HCT116 (cell line): ENCODE data around the gene TRIM24. TPM values are rescaled to one million over a fixed set of nuclear protein-coding genes. Genes with fewer than 3 reads are reported as not detected.

Experiments used
- ATAC-seq: fragments of 200-7000 bp; cut with Tn5 transposase; 2 replicates; pipeline ENCODE4 v1.9.1; 2020; ENCODE audit warnings: mild to moderate bottlenecking, moderate library complexity
- BruUV-seq: library from RNA; stranded (reverse); fragments of 400-500 nt; replicated peaks from 2 replicates; lab custom pipeline; 2021; lab: Mats Ljungman, UMichigan
- CTCF ChIA-PET: fragments of 300-600 bp; sonication (Branson Sonifier 250); formaldehyde crosslinking; loops from one replicate; lab custom pipeline; 2021; ENCODE audit warnings: antibody characterized with exemption; lab: Charles Lee
- POLR2A ChIA-PET: fragments of 300-600, 350-600 bp; sonication (Branson Sonifier 250); formaldehyde crosslinking; loops from one replicate; lab custom pipeline; 2021; ENCODE audit warnings: antibody characterized with exemption; lab: Charles Lee
- RAD21 ChIA-PET, 2 experiments: fragments of 300-600 bp; sonication (Branson Sonifier 250); formaldehyde crosslinking; loops; one replicate each; lab custom pipeline; 2023; ENCODE audit warnings: low total read pairs in 2 of 2; ENCODE audit not compliant: uncharacterized antibody in 2 of 2, unreplicated experiment in 2 of 2, low non-redundant PET in 1 of 2; lab: Charles Lee
- DNase-seq: peaks from one replicate; pipeline ENCODE4 v3.0.0-alpha.2; 2010; ENCODE audit warnings: low read depth, low spot score
- H2AFZ ChIP-seq: fragments of 200-600 bp; shearing (Covaris generic), sonication (generic); 2 replicates; pipeline ENCODE4 v1.6.1; 2017; ENCODE audit warnings: low read depth, mixed run types, mixed read lengths, antibody characterized with exemption, low read length; ENCODE audit not compliant: poor library complexity, severe bottlenecking
- H3K27ac ChIP-seq: 2 replicates; pipeline ENCODE4 v1.5.1; 2012; ENCODE audit warnings: low read depth, low read length
- H3K27me3 ChIP-seq: fragments of 200-600 bp; sonication (generic); 2 replicates; pipeline ENCODE4 v1.6.1; 2016; ENCODE audit warnings: mixed run types, low read length, mixed read lengths; ENCODE audit not compliant: insufficient read depth
- H3K36me3 ChIP-seq, 2 experiments: fragments of 200-500 bp in 1 of 2; fragments of 200-600 bp in 1 of 2; sonication (Bioruptor generic) in 1 of 2; sonication (generic) in 1 of 2; 2 replicates each; pipeline versions ENCODE4 v1.5.1 to v1.6.1; 2014 to 2016; ENCODE audit warnings: low read length in 2 of 2, inconsistent platforms in 1 of 2, mixed read lengths in 1 of 2, mixed run types in 1 of 2; ENCODE audit not compliant: insufficient read depth in 2 of 2, control insufficient read depth in 1 of 2
- H3K4me1 ChIP-seq, 2 experiments: fragments of 200-600 bp in 1 of 2; sonication (generic) in 1 of 2; 2 replicates each; pipeline versions ENCODE4 v1.5.1 to v1.6.1; 2012 to 2017; ENCODE audit warnings: low read length in 2 of 2, inconsistent platforms in 1 of 2, mild to moderate bottlenecking in 1 of 2, mixed read lengths in 1 of 2, mixed run types in 1 of 2, moderate library complexity in 1 of 2; ENCODE audit not compliant: insufficient read depth in 2 of 2, control insufficient read depth in 1 of 2
- H3K4me2 ChIP-seq: fragments of 200-600 bp; sonication (generic); 2 replicates; pipeline ENCODE4 v1.6.1; 2017; ENCODE audit warnings: mixed run types, low read length, mixed read lengths
- H3K4me3 ChIP-seq, 2 experiments: fragments of 200-600 bp in 1 of 2; sonication (generic) in 1 of 2; replicated peaks in 1 of 2; 2 replicates each; pipeline ENCODE4 v1.5.1; 2011 to 2016; ENCODE audit warnings: low read length in 2 of 2, control low read depth in 1 of 2, low read depth in 1 of 2, mild to moderate bottlenecking in 1 of 2, mixed read lengths in 1 of 2, mixed run types in 1 of 2
- H3K79me2 ChIP-seq: fragments of 200-600 bp; sonication (generic); 2 replicates; pipeline ENCODE4 v1.6.1; 2017; ENCODE audit warnings: mild to moderate bottlenecking, mixed run types, low read length, moderate library complexity, mixed read lengths; ENCODE audit not compliant: insufficient read depth
- H3K9ac ChIP-seq: fragments of 200-600 bp; sonication (generic); 2 replicates; pipeline ENCODE4 v1.6.1; 2016; ENCODE audit warnings: low read length, mixed read lengths
- H3K9me2 ChIP-seq: fragments of 200-600 bp; sonication (generic), shearing (Covaris generic); 2 replicates; pipeline ENCODE4 v1.6.1; 2017; ENCODE audit warnings: mixed run types, mild to moderate bottlenecking, moderate library complexity; ENCODE audit not compliant: insufficient read depth
- H3K9me3 ChIP-seq, 2 experiments: fragments of 200-500 bp in 1 of 2; fragments of 200-600 bp in 1 of 2; sonication (Bioruptor generic) in 1 of 2; sonication (generic) in 1 of 2; 2 replicates each; pipeline ENCODE4 v1.6.1; 2014 to 2017; ENCODE audit warnings: low read length in 2 of 2, mixed read lengths in 2 of 2, inconsistent platforms in 1 of 2, low read depth in 1 of 2, mild to moderate bottlenecking in 1 of 2, mixed run types in 1 of 2, moderate library complexity in 1 of 2; ENCODE audit not compliant: control insufficient read depth in 1 of 2, insufficient read depth in 1 of 2
- H4K20me1 ChIP-seq: fragments of 200-600 bp; sonication (generic), shearing (Covaris generic); 2 replicates; pipeline ENCODE4 v1.6.1; 2017; ENCODE audit warnings: mixed run types, mild to moderate bottlenecking, moderate library complexity; ENCODE audit not compliant: insufficient read depth
- ATF3 ChIP-seq: IDR thresholded peaks from 2 replicates; pipeline ENCODE4 v1.6.1; 2012
- EGR1 ChIP-seq: IDR thresholded peaks from 2 replicates; pipeline ENCODE4 v1.6.1; 2012; ENCODE audit warnings: low read depth
- ELF1 ChIP-seq: IDR thresholded peaks from 2 replicates; pipeline ENCODE4 v1.6.1; 2012; ENCODE audit warnings: low read depth, borderline replicate concordance
- EZH2phosphoT487 ChIP-seq: fragments of 200-600 bp; IDR thresholded peaks from 2 replicates; pipeline ENCODE4 v1.6.1; 2018; ENCODE audit warnings: antibody characterized with exemption, borderline replicate concordance
- FOSL1 ChIP-seq: IDR thresholded peaks from 2 replicates; pipeline ENCODE4 v1.6.1; 2012; ENCODE audit warnings: low read depth
- JUND ChIP-seq: IDR thresholded peaks from 2 replicates; pipeline ENCODE4 v1.6.1; 2012
- MAX ChIP-seq: IDR thresholded peaks from 2 replicates; pipeline ENCODE4 v1.6.1; 2012
- RAD21 ChIP-seq: IDR thresholded peaks from 2 replicates; pipeline ENCODE4 v1.6.1; 2012; ENCODE audit warnings: low read depth, mild to moderate bottlenecking
- SIN3A ChIP-seq: IDR thresholded peaks from 2 replicates; pipeline ENCODE4 v1.6.1; 2012; ENCODE audit warnings: low read depth
- SRF ChIP-seq: IDR thresholded peaks from 2 replicates; pipeline ENCODE4 v1.6.1; 2012; ENCODE audit warnings: low read depth
- ZBTB33 ChIP-seq: IDR thresholded peaks from 2 replicates; pipeline ENCODE4 v1.6.1; 2011; ENCODE audit warnings: mild to moderate bottlenecking, low read length, moderate library complexity; ENCODE audit not compliant: insufficient replicate concordance; ENCODE audit errors: extremely low read depth
- ZFX ChIP-seq: fragments of 450-650 bp; IDR thresholded peaks from 2 replicates; pipeline ENCODE4 v1.6.1; 2017
- intact Hi-C: fragments of 100-400 bp; cut with micrococcal nuclease; formaldehyde crosslinking; loops from 2 replicates; pipeline ENCODE4 v1.10.0; 2022
- total RNA-seq: library from RNA; stranded (reverse); gene quantifications from one replicate; pipeline ENCODE4 v1.2.1, GENCODE V29; 2021; ENCODE audit not compliant: unreplicated experiment

The TRIM24 gene
- total RNA-seq, 1 experiment from 2014 or later = 12.8 TPM

- intact Hi-C loops = no loop called here
- POLR2A ChIA-PET = no interaction called here
- Histone ChIP-seq H3K27me3 (no peaks in the 10 kb centered on the region), H3K9ac (no peak overlapping the region), H2AFZ (no peak overlapping the region), H3K4me1 (no peaks in the 10 kb centered on the region), H4K20me1 (no peaks in the 10 kb centered on the region), H3K4me2 (no peak overlapping the region), H3K9me3 (peaks cover 0 to 8% of the 10 kb centered on the region in 2 experiments; a peak in 2 of 4 replicates), H3K4me3 (no peak overlapping the region), H3K79me2 (no peaks in the 10 kb centered on the region), H3K27ac (no peak overlapping the region), H3K9me2 (no peaks in the 10 kb centered on the region), H3K36me3 (no peaks in the 10 kb centered on the region)
- no TSS peak for BruUV-seq
- TF ChIP-seq JUND = no peak
- TF ChIP-seq ZBTB33 = no peak
- TF ChIP-seq MAX = no peak
- no peak for TF ChIP-seq SRF
- TF ChIP-seq EGR1 = no peak
- TF ChIP-seq FOSL1 = no peak
- no peak for TF ChIP-seq ATF3
- TF ChIP-seq RAD21 = no peak
- no peak for TF ChIP-seq ELF1
- no peak for TF ChIP-seq ZFX
- no peak for TF ChIP-seq SIN3A
- TF ChIP-seq EZH2phosphoT487 = no peak
- ATAC-seq (no peak), DNase-seq (no peak)
- CTCF ChIA-PET = no interaction called here
- RAD21 ChIA-PET = no interaction called here
Observed at GRCh38 chr7:138425026-138425425, 35.0 kb upstream of the TRIM24 start.
